GM12878 (cell line): ENCODE measurements around the gene MRNIP.

ENCODE experiments used
- CEBPB ChIP-seq, 2 experiments: fragments of 150-350 bp in 1 of 2; IDR thresholded peaks; 2 replicates each; pipeline ENCODE4 v1.6.1; 2012 to 2014; ENCODE audit warnings: low read depth in 2 of 2, low read length in 2 of 2, borderline replicate concordance in 1 of 2, inconsistent platforms in 1 of 2
- CREM ChIP-seq: IDR thresholded peaks from 2 replicates; pipeline ENCODE4 v1.6.1; 2014; ENCODE audit warnings: antibody characterized with exemption, low read depth
- CTCF ChIP-seq, 3 experiments: IDR thresholded peaks in 2 of 3; conservative IDR thresholded peaks in 1 of 3; 2 replicates each; pipeline ENCODE4 v1.5.1; 2011; ENCODE audit warnings: low read depth in 3 of 3, low read length in 3 of 3, mild to moderate bottlenecking in 3 of 3, control low read depth in 2 of 3, moderate library complexity in 2 of 3, inconsistent platforms in 1 of 3, mixed read lengths in 1 of 3; ENCODE audit not compliant: control insufficient read depth in 2 of 3, insufficient read depth in 1 of 3; ENCODE audit errors: extremely low read depth in 1 of 3
- ESRRA ChIP-seq: IDR thresholded peaks from 2 replicates; pipeline ENCODE4 v1.6.1; 2012; ENCODE audit warnings: mild to moderate bottlenecking, low read length, improper control_type of control experiment
- MYC ChIP-seq: IDR thresholded peaks from 2 replicates; pipeline ENCODE4 v1.6.1; 2011; ENCODE audit warnings: mild to moderate bottlenecking, low read length, moderate library complexity, inconsistent platforms; ENCODE audit not compliant: insufficient read depth, insufficient replicate concordance, insufficient read length, severe bottlenecking
- NFYB ChIP-seq: IDR thresholded peaks from 2 replicates; pipeline ENCODE4 v1.6.1; 2011; ENCODE audit warnings: low read depth, mild to moderate bottlenecking, low read length, improper control_type of control experiment, moderate library complexity; ENCODE audit not compliant: insufficient read depth
- NR2C2 ChIP-seq: IDR thresholded peaks from 2 replicates; pipeline ENCODE4 v1.6.1; 2011; ENCODE audit warnings: borderline replicate concordance, low read depth; ENCODE audit not compliant: control insufficient read depth, insufficient read length
- POLR2A ChIP-seq: IDR thresholded peaks from 2 replicates; pipeline ENCODE4 v1.6.1; 2011; ENCODE audit warnings: low read depth, mild to moderate bottlenecking, low read length
- PRDM15 ChIP-seq: fragments of 450-650 bp; formaldehyde crosslinking; IDR thresholded peaks from 2 replicates; pipeline ENCODE4 v1.4.0; 2020; ENCODE audit warnings: mild to moderate bottlenecking, moderate library complexity
- SPI1 ChIP-seq: IDR thresholded peaks from 2 replicates; pipeline ENCODE4 v1.6.1; 2011; ENCODE audit warnings: low read depth, mild to moderate bottlenecking, low read length, moderate library complexity, borderline replicate concordance; ENCODE audit not compliant: insufficient read depth
- SUPT20H ChIP-seq: IDR thresholded peaks from 2 replicates; pipeline ENCODE4 v1.6.1; 2011; ENCODE audit warnings: low read depth, mild to moderate bottlenecking, low read length, moderate library complexity, borderline replicate concordance; ENCODE audit not compliant: control insufficient read depth

GRCh38 chr5:179852993-179853547 lies 5.5 kb downstream of the MRNIP start:
- TF ChIP-seq CTCF (IDR thresholded peaks at IDR 0.05 in 2 of 3, conservative IDR thresholded peaks at IDR 0.05 in 1 of 3; ENCODE audit: control insufficient read depth in 2 of 3, extremely low read depth in 1 of 3, insufficient read depth in 1 of 3, low read depth in 3 of 3, low read length in 3 of 3) (no peak), MYC (no peak), SUPT20H (no peak), SPI1 (peak; percentile 85), POLR2A (no peak), CREM (no peak), ESRRA (no peak), PRDM15 (CRISPR knock-in tag) (no peak), NFYB (no peak), CEBPB (IDR thresholded peaks at IDR 0.05; ENCODE audit: borderline replicate concordance in 1 of 2, low read depth in 2 of 2, low read length in 2 of 2) (no peak), NR2C2 (no peak)
